A549 treated with GW870086 at 1 μM for 4 hours (cell line): ENCODE data around the gene MED8. TPM values are rescaled to one million over a fixed set of nuclear protein-coding genes. Genes with fewer than 3 reads are reported as not detected.

ENCODE experiments used
- total RNA-seq: library from RNA; stranded (reverse); fragments of 200-300 nt; extraction: Qiagen RNA extraction; gene quantifications from 5 replicates; pipeline ENCODE4 v1.2.3, GENCODE V29; 2022; ENCODE audit warnings: low read depth

The MED8 gene
- 31.7 to 39.9 TPM (median 36.5 TPM) in 5 replicates for total RNA-seq

GRCh38 chr1:43389326-43390313, at the start of gene MED8, which contains the start of gene SZT2:
Gene MED8, minus strand, starts transcription at chr1:43389800. Its CDS starts 36 bp downstream, at chr1:43389764.
Gene SZT2, plus strand, starts transcription at chr1:43389899. Its CDS starts 70 bp downstream, at chr1:43389969.

GRCh38 chr1:43367904-43368645, 21.5 kb downstream of the MED8 start, which contains the start of gene ELOVL1:
Gene ELOVL1, minus strand, starts transcription at chr1:43368011. Its CDS starts 2,402 bp downstream, at chr1:43365609.

GRCh38 chr1:43358746-43359693, 30.6 kb downstream of the MED8 start, which contains the start of gene CDC20:
Gene CDC20, plus strand, starts transcription at chr1:43358981. Its CDS starts 235 bp downstream, at chr1:43359216.

GRCh38 chr1:43337588-43337987, 52.0 kb downstream of the MED8 start, which contains the start of gene MPL:
Gene MPL, plus strand, starts transcription at chr1:43337818. Its CDS starts 31 bp downstream, at chr1:43337849.

Other genes with a start within 250 kb of the MED8 start
- gene EBNA1BP2, start 217.5 kb downstream of the MED8 start, total RNA-seq, result 173 to 203 TPM (median 188 TPM) in 5 replicates
- gene CFAP57, start 217.5 kb downstream of the MED8 start, total RNA-seq, result 0.31 to 1.4 TPM (median 0.49 TPM) in 5 replicates
- gene TMEM125, start 119.8 kb downstream of the MED8 start, total RNA-seq, result not detected in 5 replicates
- gene C1orf210, start 104.2 kb downstream of the MED8 start, total RNA-seq, result not detected in 5 replicates
- not detected in 5 replicates for gene TIE1, start 88.8 kb downstream of the MED8 start, total RNA-seq
- gene MPL, start 52.0 kb downstream of the MED8 start, total RNA-seq, result 0.07 to 0.30 TPM in 2 of 5 replicates, not detected in the others
- gene CDC20, start 30.8 kb downstream of the MED8 start, total RNA-seq, result 183 to 218 TPM (median 206 TPM) in 5 replicates
- 132 to 153 TPM (median 140 TPM) in 5 replicates for gene ELOVL1, start 21.8 kb downstream of the MED8 start, total RNA-seq
- gene SZT2, start 99 bp upstream of the MED8 start, total RNA-seq, result 4.9 to 7.5 TPM (median 6.9 TPM) in 5 replicates
- gene HYI, start 64.1 kb upstream of the MED8 start, total RNA-seq, result 10.1 to 16.1 TPM (median 14.6 TPM) in 5 replicates
- gene PTPRF, start 141.1 kb upstream of the MED8 start, total RNA-seq, result 79.0 to 101 TPM (median 91.8 TPM) in 5 replicates